Kidney (tissue), 14 donors: Measurements from ENCODE around the gene RGS2. TPM values are rescaled to one million over a fixed set of nuclear protein-coding genes. Genes with fewer than 3 reads are reported as not detected.

Experiments used
- DNase-seq, 5 donors: peaks; one replicate each; pipeline ENCODE4 v3.0.0-alpha.2; 2013 to 2020
- FAIRE-seq: peaks from 2 replicates; lab custom pipeline; 2012; peaks lifted over from hg19 to GRCh38; lab: Jason Lieb, UNC
- H3K27ac ChIP-seq, 2 donors: one replicate each; pipeline ENCODE4 v1.7.0; 2013; ENCODE audit warnings: low read depth in 2 of 2, low read length in 2 of 2, inconsistent platforms in 1 of 2
- H3K27me3 ChIP-seq: one replicate; pipeline ENCODE4 v1.7.1; 2013; ENCODE audit warnings: low read length, inconsistent platforms; ENCODE audit not compliant: control insufficient read depth, insufficient read depth
- H3K36me3 ChIP-seq, 3 donors: one replicate each; pipeline versions ENCODE4 v1.7.0 to v1.7.1; 2013; ENCODE audit warnings: low read length in 3 of 3, control low read depth in 1 of 3, inconsistent platforms in 1 of 3; ENCODE audit not compliant: insufficient read depth in 3 of 3, control insufficient read depth in 2 of 3
- H3K4me1 ChIP-seq, 3 donors: one replicate each; pipeline versions ENCODE4 v1.7.0 to v1.7.1; 2013; ENCODE audit warnings: low read length in 3 of 3, inconsistent platforms in 1 of 3, low read depth in 1 of 3; ENCODE audit not compliant: control insufficient read depth in 2 of 3, insufficient read depth in 2 of 3
- H3K4me3 ChIP-seq, 3 donors: one replicate each; pipeline versions ENCODE4 v1.7.0 to v1.8.1; 2013; ENCODE audit warnings: low read length in 3 of 3, control low read depth in 1 of 3, inconsistent platforms in 1 of 3
- H3K9ac ChIP-seq, 3 donors: one replicate each; pipeline versions ENCODE4 v1.7.0 to v1.7.1; 2013; ENCODE audit warnings: low read length in 3 of 3, control low read depth in 1 of 3, inconsistent platforms in 1 of 3
- H3K9me3 ChIP-seq, 3 donors: one replicate each; pipeline versions ENCODE4 v1.7.0 to v1.7.1; 2013; ENCODE audit warnings: low read length in 3 of 3, control low read depth in 1 of 3, inconsistent platforms in 1 of 3; ENCODE audit not compliant: control insufficient read depth in 2 of 3, insufficient read depth in 1 of 3
- intact Hi-C: fragments of 100-400 bp; cut with DNase I; formaldehyde crosslinking; loops from one replicate; pipeline ENCODE4 v1.11.1; 2022
- polyA plus RNA-seq: library from polyadenylated mRNA; stranded (reverse); fragments of 350-450 nt; fragmentation: Illumina TruSeq; extraction: RNeasy Lipid Tissue Mini Kit (QIAGEN cat#74804); gene quantifications from one replicate; pipeline ENCODE4 v1.2.3, GENCODE V29; 2014; ENCODE audit warnings: low read depth, low replicate concordance; ENCODE audit not compliant: insufficient read depth
- total RNA-seq: library from RNA; stranded (reverse); fragmentation: NEBNext Ultra II Directional; extraction: Animal tissue kit (Norgen Biotek cat#: 25700); gene quantifications from one replicate; pipeline ENCODE4 v1.2.1, GENCODE V29; 2021
- TF ChIP-seq, protein P1 (sequence below): IDR thresholded peaks from 3 replicates; pipeline ENCODE4 v1.5.1; 2012; ENCODE audit warnings: mild to moderate bottlenecking, moderate library complexity, borderline replicate concordance; ENCODE audit not compliant: insufficient read depth; ENCODE audit errors: extremely low read depth
- donor health status: control.
- donor health status: control.
- donor health status: control.
- donor health status: control.
- donor health status: control.
- donor health status: DM: yes; HTN: yes; CAD: no.
- donor health status: Normal renal cell carcinoma (clear cell type).

Gene RGS2
- total and polyA plus RNA-seq, 2 donors from 2014 or later, result 51.2 to 85.1 TPM

DNA sequence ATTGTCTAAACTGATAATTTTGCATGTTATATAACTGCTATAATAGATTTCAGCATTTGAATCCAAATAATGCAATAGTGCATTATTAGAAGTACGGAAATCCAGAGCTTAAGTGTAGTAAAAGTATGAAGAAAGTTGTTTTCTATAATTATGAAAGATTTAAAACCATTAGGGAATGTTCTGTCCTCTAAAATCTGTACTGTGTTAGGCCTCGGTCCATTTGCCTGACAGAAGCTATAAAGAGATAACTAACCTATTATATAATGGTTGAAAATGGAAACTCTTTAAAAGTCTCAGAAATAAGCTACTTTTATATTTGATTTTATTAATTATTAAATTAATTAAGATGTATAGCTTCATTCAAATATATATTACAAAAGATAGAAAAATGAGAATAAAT, 16.2 kb upstream of the RGS2 start:
- H3K9me3 ChIP-seq, result no peaks in the 10 kb centered on the region
- FAIRE-seq (no peak), DNase-seq (no peak)
- no peaks in the 10 kb centered on the region for H3K36me3 ChIP-seq
- TF ChIP-seq, protein P1, sequence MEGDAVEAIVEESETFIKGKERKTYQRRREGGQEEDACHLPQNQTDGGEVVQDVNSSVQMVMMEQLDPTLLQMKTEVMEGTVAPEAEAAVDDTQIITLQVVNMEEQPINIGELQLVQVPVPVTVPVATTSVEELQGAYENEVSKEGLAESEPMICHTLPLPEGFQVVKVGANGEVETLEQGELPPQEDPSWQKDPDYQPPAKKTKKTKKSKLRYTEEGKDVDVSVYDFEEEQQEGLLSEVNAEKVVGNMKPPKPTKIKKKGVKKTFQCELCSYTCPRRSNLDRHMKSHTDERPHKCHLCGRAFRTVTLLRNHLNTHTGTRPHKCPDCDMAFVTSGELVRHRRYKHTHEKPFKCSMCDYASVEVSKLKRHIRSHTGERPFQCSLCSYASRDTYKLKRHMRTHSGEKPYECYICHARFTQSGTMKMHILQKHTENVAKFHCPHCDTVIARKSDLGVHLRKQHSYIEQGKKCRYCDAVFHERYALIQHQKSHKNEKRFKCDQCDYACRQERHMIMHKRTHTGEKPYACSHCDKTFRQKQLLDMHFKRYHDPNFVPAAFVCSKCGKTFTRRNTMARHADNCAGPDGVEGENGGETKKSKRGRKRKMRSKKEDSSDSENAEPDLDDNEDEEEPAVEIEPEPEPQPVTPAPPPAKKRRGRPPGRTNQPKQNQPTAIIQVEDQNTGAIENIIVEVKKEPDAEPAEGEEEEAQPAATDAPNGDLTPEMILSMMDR, result no peak
- no peaks in the 10 kb centered on the region for H3K27me3 ChIP-seq
- no peak overlapping the region for H3K4me3 ChIP-seq
- no peak overlapping the region for H3K9ac ChIP-seq
- H3K4me1 ChIP-seq, result no peaks in the 10 kb centered on the region
- intact Hi-C loops, result no loop called here
- no peak overlapping the region for H3K27ac ChIP-seq

DNA sequence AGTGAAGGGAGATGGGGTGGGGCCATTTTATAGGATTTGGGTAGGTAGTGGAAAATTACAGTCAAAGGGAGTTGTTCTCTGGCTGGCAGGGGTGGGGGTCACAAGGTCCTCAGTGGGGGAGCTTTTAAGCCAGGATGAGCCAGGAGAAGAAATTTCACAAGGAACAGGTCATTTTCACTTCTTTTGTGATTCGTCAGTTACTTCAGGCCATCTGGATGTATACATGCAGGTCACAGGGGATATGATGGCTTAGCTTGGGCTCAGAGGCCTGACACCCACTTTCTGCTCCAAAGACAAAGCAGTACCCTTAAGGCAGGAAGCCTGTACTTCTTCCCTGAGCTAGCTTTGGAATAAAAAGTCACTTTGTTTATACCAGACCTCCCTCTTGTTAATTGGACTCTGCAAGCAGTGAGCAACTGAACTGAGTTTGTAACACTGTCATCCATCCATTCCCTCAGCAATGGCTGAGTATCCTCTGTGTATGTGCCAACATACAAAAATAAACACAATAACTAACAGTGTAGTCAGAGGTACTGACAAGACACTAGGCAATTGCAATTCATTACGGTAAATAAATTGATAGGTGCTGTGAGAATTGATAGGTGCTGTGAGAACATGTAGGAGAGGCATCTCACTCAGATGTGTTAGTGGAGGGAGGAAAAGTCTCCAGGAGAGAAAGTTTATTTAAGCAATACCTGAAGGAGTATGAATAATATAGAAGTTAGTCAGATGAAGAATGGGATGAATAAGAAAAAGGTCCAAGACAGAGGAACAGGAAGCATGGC, 14.7 kb upstream of the RGS2 start:
- FAIRE-seq (no peak), DNase-seq (no peak)
- Histone ChIP-seq H3K4me1 (no peaks in the 10 kb centered on the region), H3K9ac (no peak overlapping the region), H3K27me3 (no peaks in the 10 kb centered on the region), H3K27ac (no peak overlapping the region), H3K4me3 (no peak overlapping the region), H3K36me3 (no peaks in the 10 kb centered on the region), H3K9me3 (no peaks in the 10 kb centered on the region)
- TF ChIP-seq, protein P1, result no peak
- intact Hi-C loops, result no loop called here

DNA sequence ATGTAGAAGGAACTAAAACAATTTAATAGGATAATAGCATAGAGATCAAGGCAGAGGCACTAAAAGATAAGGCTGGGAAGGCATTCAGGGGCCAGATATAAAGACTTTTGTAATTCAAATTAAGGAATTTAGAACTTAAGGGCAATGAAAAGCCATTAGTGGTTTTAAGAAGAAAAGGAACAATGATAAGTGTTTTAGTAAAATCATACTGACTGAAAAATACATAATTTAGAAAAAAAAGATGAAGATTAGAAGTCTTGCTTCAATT, 14.1 kb upstream of the RGS2 start:
- Histone ChIP-seq H3K36me3 (no peaks in the 10 kb centered on the region), H3K9me3 (no peaks in the 10 kb centered on the region), H3K4me3 (no peak overlapping the region), H3K4me1 (no peaks in the 10 kb centered on the region), H3K9ac (no peak overlapping the region), H3K27me3 (no peaks in the 10 kb centered on the region), H3K27ac (no peak overlapping the region)
- TF ChIP-seq, protein P1, result no peak
- intact Hi-C loops, result no loop called here
- DNase-seq, result no peak
- no peak for FAIRE-seq
